Calu3 (cell line): ENCODE data around the gene JARID2. TPM values are rescaled to one million over a fixed set of nuclear protein-coding genes. Genes with fewer than 3 reads are reported as not detected.

ENCODE experiments used
- BruUV-seq: library from RNA; stranded (reverse); fragments of 400-500 nt; replicated peaks from 2 replicates; lab custom pipeline; 2021; lab: Mats Ljungman, UMichigan
- CTCF ChIA-PET: fragments of 300-600 bp; sonication (Branson Sonifier 250); formaldehyde crosslinking; loops from one replicate; lab custom pipeline; 2022; ENCODE audit warnings: antibody characterized with exemption; lab: Charles Lee
- DNase-seq: peaks from one replicate; pipeline ENCODE4 v3.0.0; 2022
- H3K27ac Mint-ChIP-seq: one replicate; pipeline ENCODE4 v1.8.0; 2022; ENCODE audit warnings: mixed read lengths; ENCODE audit not compliant: unreplicated experiment
- H3K27me3 Mint-ChIP-seq: one replicate; pipeline ENCODE4 v1.8.0; 2022; ENCODE audit warnings: mixed read lengths; ENCODE audit not compliant: unreplicated experiment
- H3K36me3 Mint-ChIP-seq: one replicate; pipeline ENCODE4 v1.8.0; 2022; ENCODE audit warnings: mild to moderate bottlenecking, moderate library complexity, mixed read lengths; ENCODE audit not compliant: insufficient read depth, unreplicated experiment
- H3K4me1 Mint-ChIP-seq: one replicate; pipeline ENCODE4 v1.8.0; 2022; ENCODE audit warnings: mild to moderate bottlenecking, low read depth, mixed read lengths; ENCODE audit not compliant: unreplicated experiment
- H3K4me3 Mint-ChIP-seq: one replicate; pipeline ENCODE4 v1.8.0; 2022; ENCODE audit warnings: mild to moderate bottlenecking, low read depth, moderate library complexity, mixed read lengths; ENCODE audit not compliant: unreplicated experiment
- H3K9me3 Mint-ChIP-seq: one replicate; pipeline ENCODE4 v1.8.0; 2022; ENCODE audit warnings: low read depth, mixed read lengths; ENCODE audit not compliant: unreplicated experiment
- CTCF ChIP-seq: fragments of 200-600 bp; IDR thresholded peaks from one replicate; pipeline ENCODE4 v1.8.0; 2022; ENCODE audit warnings: antibody characterized with exemption; ENCODE audit not compliant: unreplicated experiment
- intact Hi-C: fragments of 100-400 bp; cut with micrococcal nuclease; formaldehyde crosslinking; loops from one replicate; pipeline ENCODE4 v1.10.0; 2022; ENCODE audit not compliant: unreplicated experiment
- total RNA-seq: library from RNA; stranded (reverse); gene quantifications from 2 replicates; pipeline ENCODE4 v1.2.3, GENCODE V29; 2022

The JARID2 gene
- total RNA-seq, 1 experiment from 2014 or later, result 9.4 TPM

DNA sequence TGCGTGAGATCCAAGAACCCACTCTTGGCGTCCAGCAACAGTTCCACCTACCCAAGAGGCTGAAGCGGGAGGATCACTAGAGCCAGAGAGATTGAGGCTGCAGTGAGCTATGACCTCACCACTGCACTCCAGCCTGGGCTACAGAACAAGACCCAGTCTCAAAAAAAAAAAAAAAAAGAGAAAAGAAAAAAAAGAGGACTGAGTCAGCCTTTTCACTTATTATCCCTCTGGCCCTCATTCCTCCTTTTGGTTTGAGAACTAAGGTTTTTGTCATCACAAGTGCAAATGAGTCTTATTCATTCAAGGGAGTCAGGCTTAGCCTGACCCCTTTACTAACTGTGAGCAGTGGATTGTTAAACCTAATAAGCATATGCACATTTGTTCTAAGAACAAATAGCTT lies 37.9 kb upstream of the JARID2 start:
- intact Hi-C loops, result no loop called here
- H3K36me3 Mint-ChIP-seq, result no peaks in the 10 kb centered on the region
- no peaks in the 10 kb centered on the region for H3K4me1 Mint-ChIP-seq
- no peak overlapping the region for H3K27ac Mint-ChIP-seq
- H3K27me3 Mint-ChIP-seq, result no peaks in the 10 kb centered on the region
- H3K4me3 Mint-ChIP-seq, result no peak overlapping the region
- no TSS peak for BruUV-seq
- no peaks in the 10 kb centered on the region for H3K9me3 Mint-ChIP-seq
- no peak for TF ChIP-seq CTCF
- DNase-seq, result no peak
- CTCF ChIA-PET, result no interaction called here

- no peak for DNase-seq
- Mint-ChIP-seq H3K36me3 (no peaks in the 10 kb centered on the region), H3K27me3 (no peaks in the 10 kb centered on the region), H3K27ac (no peak overlapping the region), H3K4me1 (no peaks in the 10 kb centered on the region), H3K9me3 (no peaks in the 10 kb centered on the region), H3K4me3 (no peak overlapping the region)
- BruUV-seq, result no TSS peak
- intact Hi-C loops, result no loop called here
- TF ChIP-seq CTCF, result no peak
- CTCF ChIA-PET, result no interaction called here
Observed at GRCh38 chr6:15213838-15214400, 31.9 kb upstream of the JARID2 start.

GRCh38 chr6:15218401-15218800 lies 27.5 kb upstream of the JARID2 start:
- intact Hi-C loops, result no loop called here
- H3K4me1 Mint-ChIP-seq, result peaks cover 7% of the 10 kb centered on the region
- no peaks in the 10 kb centered on the region for H3K27me3 Mint-ChIP-seq
- no peaks in the 10 kb centered on the region for H3K36me3 Mint-ChIP-seq
- no peak for TF ChIP-seq CTCF
- H3K9me3 Mint-ChIP-seq, result no peaks in the 10 kb centered on the region
- H3K27ac Mint-ChIP-seq, result no peak overlapping the region
- H3K4me3 Mint-ChIP-seq, result no peak overlapping the region
- no peak for DNase-seq
- BruUV-seq, result no TSS peak
- CTCF ChIA-PET, result no interaction called here

GRCh38 chr6:15220062-15220461 lies 25.8 kb upstream of the JARID2 start:
- no peaks in the 10 kb centered on the region for H3K9me3 Mint-ChIP-seq
- no peaks in the 10 kb centered on the region for H3K36me3 Mint-ChIP-seq
- BruUV-seq, result no TSS peak
- CTCF ChIA-PET, result interaction anchor here (0.6 to 0.7 kb wide), 2 partner anchors 14 to 47 kb away, joined by 5 to 6 read pairs; no protein-coding TSS in a partner anchor
- no peak for TF ChIP-seq CTCF
- no peak overlapping the region for H3K4me3 Mint-ChIP-seq
- H3K27ac Mint-ChIP-seq, result no peak overlapping the region
- intact Hi-C loops, result no loop called here
- no peaks in the 10 kb centered on the region for H3K27me3 Mint-ChIP-seq
- H3K4me1 Mint-ChIP-seq, result peaks cover 7% of the 10 kb centered on the region
- DNase-seq, result no peak
